ENCODE measurements around the gene BANF1. TPM values are rescaled to one million over a fixed set of nuclear protein-coding genes. Genes with fewer than 3 reads are reported as not detected.

The BANF1 gene
- total and polyA plus RNA-seq, 2 donors (not counting 1 experiment from before 2014, with no cell fraction given), result 74.3 to 99.3 TPM

- Histone ChIP-seq H3K79me2 (ENCODE audit: control insufficient read depth, insufficient read depth, low read length) (peaks cover 76% of the 10 kb centered on the region), H4K20me1 (ENCODE audit: control insufficient read depth, insufficient read depth, low read length, poor library complexity, severe bottlenecking) (peaks cover 35% of the 10 kb centered on the region), H3K27ac (ENCODE audit: low read length in 2 of 2) (peak overlapping the region; percentile 58 to 85), H3K4me2 (replicated peaks; ENCODE audit: low read depth, low read length, poor library complexity, severe bottlenecking) (peak overlapping the region; percentile 93), H3K27me3 (replicated peaks in 1 of 4; ENCODE audit: control extremely low read depth in 1 of 4, control insufficient read depth in 3 of 4, insufficient read depth in 4 of 4, low read length in 3 of 4) (peaks cover 0 to 21% (median 4%) of the 10 kb centered on the region in 4 experiments), H3K9ac (ENCODE audit: low read length) (peak overlapping the region; percentile 92), H3K4me3 (ENCODE audit: control extremely low read depth in 1 of 5, extremely low read depth in 1 of 5, insufficient read depth in 1 of 5, low read depth in 2 of 5, low read length in 4 of 5) (peak overlapping the region; percentile 78 to 99 (median 88)), H3K9me3 (ENCODE audit: control extremely low read depth in 1 of 3, control insufficient read depth in 2 of 3, insufficient read depth in 1 of 3, low read length in 2 of 3) (no peaks in the 10 kb centered on the region), H3K4me1 (ENCODE audit: control insufficient read depth in 2 of 2, insufficient read depth in 2 of 2, low read length in 2 of 2) (peaks cover 25 to 29% of the 10 kb centered on the region in 2 donors), H3K36me3 (replicated peaks in 1 of 2; ENCODE audit: control extremely low read depth in 1 of 2, control insufficient read depth in 1 of 2, extremely low read depth in 1 of 2, insufficient read depth in 2 of 2, low read length in 1 of 2) (peaks cover 0 to 36% of the 10 kb centered on the region in 2 experiments), H2AFZ (ENCODE audit: insufficient read depth, low read depth, low read length, poor library complexity, severe bottlenecking) (peak overlapping the region; percentile 87)
- ChIA-PET CTCF (interaction anchor here (0.7 to 8.0 kb wide), 10 partner anchors 8 to 341 kb away, joined by 3 to 78 read pairs (median 4); partner anchors contain the start of genes BANF1, KAT5, PACS1 and SNX32), POLR2A (interaction anchor here (0.6 to 1.4 kb wide), 8 partner anchors 15 to 664 kb away, joined by 3 to 9 read pairs (median 4); partner anchors contain the start of gene BANF1)
- no peaks in the 10 kb centered on the region for H3K9me3 Mint-ChIP-seq (ENCODE audit: insufficient read depth)
- intact Hi-C loops (cut with micrococcal nuclease), result loop anchor here (1.0 to 5.0 kb wide), 8 partner anchors 18 to 216 kb away; partner anchors contain the start of genes BANF1, CFL1, EFEMP2 and EIF1AD
- ATAC-seq (ENCODE audit: low read depth), result no peak
- H3K27me3 Mint-ChIP-seq, result peaks cover 12% of the 10 kb centered on the region
- peak overlapping the region; percentile 96 for H3K27ac Mint-ChIP-seq
- no peak for DNase-seq
- peaks cover 29% of the 10 kb centered on the region for H3K4me1 Mint-ChIP-seq
- peak overlapping the region; percentile 99 for H3K4me3 Mint-ChIP-seq
- 2% methylated on average over 17 of the region's 17 CpGs for WGBS (ENCODE audit: insufficient coverage)
- TF ChIP-seq EZH2 (IDR thresholded peaks at IDR 0.05; ENCODE audit: borderline replicate concordance, insufficient read depth, low read depth, low read length, poor library complexity, severe bottlenecking) (no peak), CTCF (IDR thresholded peaks at IDR 0.05) (no peak)
Observed at GRCh38 chr11:66052664-66052982, 50.3 kb downstream of the BANF1 start.

Other genes starting within 250 kb of the BANF1 start
- 25.2 and 26.3 TPM in 2 replicates for gene AP5B1, start 221.5 kb upstream of the BANF1 start, total RNA-seq
- 9.4 and 9.6 TPM in 2 replicates for gene AP5B1, start 221.5 kb upstream of the BANF1 start, polyA plus RNA-seq
- 0.15 and 0.17 TPM in 2 replicates for gene OVOL1, start 215.4 kb upstream of the BANF1 start, total RNA-seq
- 0.09 and 0.66 TPM in 2 replicates for gene OVOL1, start 215.4 kb upstream of the BANF1 start, polyA plus RNA-seq
- 0.34 and 0.57 TPM in 2 replicates for gene SNX32, start 168.5 kb upstream of the BANF1 start, total RNA-seq
- gene SNX32, start 168.5 kb upstream of the BANF1 start, polyA plus RNA-seq, result 0.89 and 8.8 TPM in 2 replicates
- gene CFL1, start 144.3 kb upstream of the BANF1 start, total RNA-seq, result 439 and 455 TPM in 2 replicates
- gene CFL1, start 144.3 kb upstream of the BANF1 start, polyA plus RNA-seq, result 530 and 990 TPM in 2 replicates
- 71.1 and 74.5 TPM in 2 replicates for gene MUS81, start 142.1 kb upstream of the BANF1 start, total RNA-seq
- 134 and 135 TPM in 2 replicates for gene MUS81, start 142.1 kb upstream of the BANF1 start, polyA plus RNA-seq
- 9.5 and 11.7 TPM in 2 replicates for gene EFEMP2, start 129.7 kb upstream of the BANF1 start, total RNA-seq
- 13.3 and 14.7 TPM in 2 replicates for gene EFEMP2, start 129.7 kb upstream of the BANF1 start, polyA plus RNA-seq
- gene CTSW, start 122.7 kb upstream of the BANF1 start, total RNA-seq, result 0.84 and 1.3 TPM in 2 replicates
- 4.6 and 5.4 TPM in 2 replicates for gene CTSW, start 122.7 kb upstream of the BANF1 start, polyA plus RNA-seq
- gene FIBP, start 114.0 kb upstream of the BANF1 start, total RNA-seq, result 59.8 and 63.4 TPM in 2 replicates
- gene FIBP, start 114.0 kb upstream of the BANF1 start, polyA plus RNA-seq, result 94.9 and 128 TPM in 2 replicates
- 16.8 and 18.2 TPM in 2 replicates for gene CCDC85B, start 111.8 kb upstream of the BANF1 start, total RNA-seq
- 21.8 and 39.5 TPM in 2 replicates for gene CCDC85B, start 111.8 kb upstream of the BANF1 start, polyA plus RNA-seq
- gene FOSL1, start 102.1 kb upstream of the BANF1 start, total RNA-seq, result not detected in 2 replicates
- gene FOSL1, start 102.1 kb upstream of the BANF1 start, polyA plus RNA-seq, result 2.3 and 4.8 TPM in 2 replicates
- gene C11orf68, start 83.4 kb upstream of the BANF1 start, total RNA-seq, result 50.6 and 57.6 TPM in 2 replicates
- gene C11orf68, start 83.4 kb upstream of the BANF1 start, polyA plus RNA-seq, result 16.6 and 34.9 TPM in 2 replicates
- 62.9 and 71.7 TPM in 2 replicates for gene DRAP1, start 83.1 kb upstream of the BANF1 start, total RNA-seq
- gene DRAP1, start 83.1 kb upstream of the BANF1 start, polyA plus RNA-seq, result 83.9 and 90.2 TPM in 2 replicates
- not detected in 2 replicates for gene TSGA10IP, start 57.0 kb upstream of the BANF1 start, total RNA-seq
- gene TSGA10IP, start 57.0 kb upstream of the BANF1 start, polyA plus RNA-seq, result not detected in 2 replicates
- gene SART1, start 40.8 kb upstream of the BANF1 start, total RNA-seq, result 97.4 and 102 TPM in 2 replicates
- 57.1 and 74.5 TPM in 2 replicates for gene SART1, start 40.8 kb upstream of the BANF1 start, polyA plus RNA-seq
- gene EIF1AD, start 346 bp upstream of the BANF1 start, total RNA-seq, result 61.0 and 65.2 TPM in 2 replicates
- 56.9 and 100 TPM in 2 replicates for gene EIF1AD, start 346 bp upstream of the BANF1 start, polyA plus RNA-seq
- not detected in 2 replicates for gene CST6, start 9.5 kb downstream of the BANF1 start, total RNA-seq
- not detected in 2 replicates for gene CST6, start 9.5 kb downstream of the BANF1 start, polyA plus RNA-seq
- not detected in 2 replicates for gene CATSPER1, start 24.0 kb downstream of the BANF1 start, total RNA-seq
- not detected in 2 replicates for gene CATSPER1, start 24.0 kb downstream of the BANF1 start, polyA plus RNA-seq
- gene GAL3ST3, start 46.7 kb downstream of the BANF1 start, total RNA-seq, result not detected in 2 replicates
- not detected in 2 replicates for gene GAL3ST3, start 46.7 kb downstream of the BANF1 start, polyA plus RNA-seq
- gene SF3B2, start 49.9 kb downstream of the BANF1 start, total RNA-seq, result 205 and 214 TPM in 2 replicates
- gene SF3B2, start 49.9 kb downstream of the BANF1 start, polyA plus RNA-seq, result 123 and 139 TPM in 2 replicates
- 303 and 325 TPM in 2 replicates for gene PACS1, start 67.8 kb downstream of the BANF1 start, total RNA-seq
- gene PACS1, start 67.8 kb downstream of the BANF1 start, polyA plus RNA-seq, result 121 and 131 TPM in 2 replicates